GM21390 (cell line): ENCODE measurements around the gene HTR1D.
"Not testable (repeated sequence)": the region's sequence is repeated elsewhere in the genome, so short reads cannot be mapped to it uniquely, and the experiment has no call there.

ENCODE experiments used
- ATAC-seq: cut with Tn5 transposase; IDR thresholded peaks from one replicate; pipeline ENCODE4 v1.9.1; 2021; ENCODE audit not compliant: unreplicated experiment

HTR1D gene, protein sequence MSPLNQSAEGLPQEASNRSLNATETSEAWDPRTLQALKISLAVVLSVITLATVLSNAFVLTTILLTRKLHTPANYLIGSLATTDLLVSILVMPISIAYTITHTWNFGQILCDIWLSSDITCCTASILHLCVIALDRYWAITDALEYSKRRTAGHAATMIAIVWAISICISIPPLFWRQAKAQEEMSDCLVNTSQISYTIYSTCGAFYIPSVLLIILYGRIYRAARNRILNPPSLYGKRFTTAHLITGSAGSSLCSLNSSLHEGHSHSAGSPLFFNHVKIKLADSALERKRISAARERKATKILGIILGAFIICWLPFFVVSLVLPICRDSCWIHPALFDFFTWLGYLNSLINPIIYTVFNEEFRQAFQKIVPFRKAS

DNA sequence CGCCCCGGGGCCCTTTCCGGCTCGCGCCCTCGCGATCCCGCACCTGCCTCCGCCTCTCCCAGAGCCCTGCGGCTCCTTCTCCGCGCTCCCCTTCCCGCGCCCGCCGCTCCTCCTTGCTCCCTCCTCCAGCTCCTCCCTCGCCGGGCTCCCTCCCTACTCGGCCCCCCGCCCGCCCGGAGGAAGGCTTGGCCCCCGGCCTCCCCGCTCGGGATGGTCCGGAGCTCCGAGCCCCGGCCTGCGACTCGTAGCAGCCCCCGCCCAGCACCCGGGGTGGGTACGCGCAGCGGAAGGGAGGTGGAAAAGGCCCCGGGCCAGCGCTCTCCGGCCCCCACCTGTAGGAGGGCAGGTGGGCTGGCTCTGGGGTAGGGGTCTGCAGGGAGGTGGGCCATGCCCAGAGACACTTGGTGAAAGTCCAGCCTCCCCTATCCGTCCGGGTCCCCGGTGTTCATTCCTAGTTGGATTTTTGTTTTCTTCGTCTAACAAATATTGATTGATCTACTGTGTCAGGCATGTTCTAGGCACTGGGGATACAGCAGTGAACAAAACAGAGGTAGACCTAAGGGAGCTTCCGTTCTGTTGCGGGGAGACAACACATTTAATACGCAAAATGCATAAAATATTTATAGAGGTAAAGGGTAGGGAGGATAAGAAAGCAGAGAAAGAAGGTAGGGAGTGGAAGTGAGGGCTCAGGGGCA lies at the start of gene HTR1D:
Gene HTR1D (minus strand): TSS at position 82 of the 695 bp plus-strand sequence. CDS start 23,283 bp downstream, outside the sequence.
- ATAC-seq = no peak

DNA sequence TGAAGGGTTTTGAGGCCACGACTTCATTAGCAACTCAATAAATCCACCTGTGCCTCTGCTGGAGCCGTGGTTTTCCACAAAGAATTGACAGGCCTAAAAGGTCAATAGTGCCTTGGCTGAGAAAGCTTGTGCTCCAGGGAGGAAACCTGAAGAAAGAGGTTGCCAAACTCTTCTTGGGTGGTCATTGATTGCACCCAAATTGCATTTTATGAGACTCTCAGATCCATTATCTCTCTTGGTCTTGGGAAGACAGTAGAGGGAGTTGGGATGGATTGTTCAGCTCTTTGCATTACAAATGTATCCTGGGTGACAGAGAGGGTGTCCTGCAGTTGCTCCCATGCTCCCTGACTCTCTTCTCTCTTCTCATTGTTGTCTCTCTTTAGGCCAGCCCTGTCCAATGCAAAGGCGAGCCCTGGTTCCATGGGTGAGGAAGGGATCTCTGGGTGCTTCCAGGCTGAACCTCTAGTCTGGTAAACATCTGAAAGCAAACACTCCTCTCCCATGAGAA lies 46.1 kb upstream of the HTR1D start:
- no peak for ATAC-seq

DNA sequence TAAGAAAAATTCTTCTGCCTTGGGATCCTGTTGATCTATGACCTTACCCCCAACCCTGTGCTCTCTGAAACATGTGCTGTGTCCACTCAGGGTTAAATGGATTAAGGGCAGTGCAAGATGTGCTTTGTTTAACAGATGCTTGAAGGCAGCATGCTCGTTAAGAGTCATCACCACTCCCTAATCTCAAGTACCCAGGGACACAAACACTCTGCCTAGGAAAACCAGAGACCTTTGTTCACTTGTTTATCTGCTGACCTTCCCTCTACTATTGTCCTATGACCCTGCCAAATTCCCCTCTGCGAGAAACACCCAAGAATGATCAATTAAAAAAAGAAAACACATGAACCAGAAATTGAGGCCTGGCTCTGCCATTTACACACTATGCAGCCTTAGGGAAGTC lies 40.8 kb upstream of the HTR1D start:
- ATAC-seq = not testable (repeated sequence)

DNA sequence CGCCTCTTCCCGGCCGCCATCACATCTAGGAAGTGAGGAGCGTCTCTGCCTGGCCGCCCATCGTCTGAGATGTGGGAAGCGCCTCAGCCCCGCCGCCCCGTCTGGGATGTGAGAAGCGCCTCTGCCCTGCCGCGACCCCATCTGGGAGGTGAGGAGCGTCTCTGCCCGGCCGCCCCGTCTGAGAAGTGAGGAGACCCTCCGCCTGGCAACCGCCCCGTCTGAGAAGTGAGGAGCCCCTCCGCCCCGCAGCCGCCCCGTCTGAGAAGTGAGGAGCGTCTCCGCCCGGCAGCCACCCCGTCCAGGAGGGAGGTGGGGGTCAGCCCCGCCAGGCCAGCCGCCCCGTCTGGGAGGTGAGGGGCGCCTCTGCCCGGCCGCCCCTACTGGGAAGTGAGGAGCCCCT lies 40.1 kb upstream of the HTR1D start:
- ATAC-seq = not testable (repeated sequence)

DNA sequence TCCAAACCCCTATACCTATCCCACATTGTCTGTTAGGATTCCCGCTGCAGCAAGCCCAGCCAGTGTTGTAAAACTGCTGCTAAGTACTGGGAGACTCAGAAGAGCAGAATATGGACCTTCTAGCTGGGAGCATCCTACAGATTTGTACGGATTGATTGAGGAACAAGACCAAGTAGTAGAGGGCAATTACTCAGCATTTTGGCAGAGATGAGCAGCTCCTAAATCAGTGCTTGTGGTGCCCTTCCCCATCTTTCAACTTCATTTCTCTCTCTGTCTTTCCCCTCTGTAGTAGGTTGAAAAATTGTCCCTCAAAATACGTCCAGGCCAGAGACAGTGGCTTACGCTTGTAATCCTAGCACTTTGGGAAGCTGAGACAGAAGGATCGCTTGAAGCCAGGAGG lies 37.3 kb upstream of the HTR1D start:
- ATAC-seq = no peak

DNA sequence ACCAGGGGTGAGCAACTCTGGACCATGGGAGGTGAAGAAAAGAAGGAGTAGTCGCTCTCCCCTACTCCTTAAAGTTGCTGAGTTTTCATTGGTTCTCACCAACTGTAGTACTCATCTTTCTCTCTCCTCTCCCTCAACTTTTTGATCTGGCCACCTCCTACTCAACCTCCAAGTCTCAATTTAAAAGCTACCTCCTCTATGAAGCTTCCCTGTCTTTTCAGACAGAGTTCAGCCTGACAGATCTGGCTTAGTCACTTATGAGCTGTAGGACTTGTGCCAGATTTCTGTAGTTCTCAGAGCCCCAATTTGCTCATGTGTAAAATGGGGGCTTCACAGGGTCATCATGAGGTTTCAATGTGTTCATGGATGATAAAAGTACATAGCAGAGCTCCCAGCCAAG lies 34.5 kb upstream of the HTR1D start:
- ATAC-seq = no peak

DNA sequence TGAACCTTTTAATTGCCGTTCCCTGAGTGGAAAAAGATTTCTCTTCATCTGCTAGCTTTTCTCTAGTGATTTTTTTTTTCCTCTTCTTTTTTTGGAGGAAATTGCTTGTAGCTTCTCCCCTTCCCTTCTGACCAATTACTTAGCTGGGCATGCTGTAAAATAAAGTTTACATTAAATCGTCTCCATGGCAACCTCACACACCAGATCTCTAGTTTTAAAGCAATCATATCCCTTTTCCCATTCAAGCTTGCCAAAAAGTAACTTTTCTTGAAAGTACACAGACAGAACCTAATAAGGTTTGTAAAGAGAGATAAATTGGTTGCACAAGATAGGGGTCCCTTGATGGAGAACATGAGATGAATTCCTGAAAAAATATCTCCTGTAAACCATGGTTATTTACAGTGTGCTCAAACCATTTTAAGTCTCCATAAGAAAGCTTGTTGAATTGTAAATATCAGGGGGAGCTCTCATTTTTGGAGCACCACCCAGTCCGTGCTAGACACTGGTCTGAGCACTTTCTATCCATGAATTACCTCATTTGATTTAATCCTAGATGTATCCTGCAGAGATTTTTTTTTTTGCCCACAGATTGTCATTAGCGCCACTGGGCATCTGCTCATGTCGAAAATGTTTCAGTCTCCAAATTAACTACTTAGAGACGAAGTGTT lies 32.6 kb upstream of the HTR1D start:
- no peak for ATAC-seq

DNA sequence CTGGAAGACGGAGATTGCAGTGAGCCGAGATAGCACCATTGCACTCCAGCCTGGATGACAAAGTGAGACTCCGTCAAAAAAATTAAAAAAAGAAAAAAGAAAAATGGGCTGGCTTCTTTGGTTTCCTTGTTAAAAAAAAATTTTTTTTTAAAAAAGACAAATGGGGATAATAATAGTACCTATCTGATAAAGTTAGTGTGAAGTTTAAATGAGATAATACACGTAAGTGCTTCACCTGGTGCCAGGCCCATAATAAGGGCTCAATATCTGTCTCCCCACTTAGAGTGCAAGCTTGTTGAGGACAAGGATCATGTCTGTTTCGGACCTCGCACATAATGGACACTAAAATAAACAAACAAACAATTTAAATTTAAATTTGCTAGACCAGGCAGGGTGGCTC lies 30.0 kb upstream of the HTR1D start:
- no peak for ATAC-seq

DNA sequence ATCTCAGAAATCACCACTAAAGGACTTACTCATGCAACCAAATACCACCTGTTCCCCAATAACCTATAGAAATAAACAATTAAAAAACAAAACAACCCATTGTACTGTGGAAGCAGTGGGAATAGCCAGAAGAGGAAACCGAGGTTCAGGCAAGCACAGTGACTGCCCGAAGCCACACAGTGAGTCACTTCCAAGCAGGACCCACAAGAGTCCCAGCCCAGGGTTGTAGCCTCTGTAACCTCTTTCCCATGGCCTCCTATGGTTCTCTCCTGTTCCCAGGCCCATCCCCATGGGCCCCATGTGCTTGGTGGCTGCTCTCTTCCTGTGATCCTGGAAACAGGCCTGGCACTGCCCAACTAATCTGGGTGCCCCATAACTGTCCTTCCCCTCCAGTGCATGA lies 29.0 kb upstream of the HTR1D start:
- ATAC-seq = no peak

DNA sequence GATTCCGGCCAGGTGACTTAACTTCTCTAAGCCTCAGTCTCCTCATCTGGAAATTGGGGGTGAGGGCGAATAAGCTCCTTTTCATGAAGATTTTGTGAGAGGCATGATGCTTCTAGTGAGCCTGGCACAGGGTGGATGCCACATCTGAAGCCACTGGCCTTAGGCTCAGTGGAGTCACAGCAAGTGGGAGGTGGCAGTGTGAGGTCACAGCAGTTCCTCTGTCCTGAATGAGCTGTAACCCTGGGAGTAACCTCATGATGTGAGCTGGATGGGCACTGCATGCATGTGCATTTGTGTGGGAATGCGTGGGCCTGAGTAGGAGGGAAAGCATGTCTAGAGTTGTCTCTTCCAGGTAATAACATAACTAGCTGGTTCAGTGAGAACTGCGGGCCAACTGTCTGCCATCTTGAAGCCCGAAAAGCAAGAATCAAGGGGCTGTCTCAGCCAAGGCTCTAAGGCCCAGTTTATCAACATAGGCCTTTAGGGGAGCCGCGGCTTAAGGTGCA lies 27.0 kb upstream of the HTR1D start:
- no peak for ATAC-seq

DNA sequence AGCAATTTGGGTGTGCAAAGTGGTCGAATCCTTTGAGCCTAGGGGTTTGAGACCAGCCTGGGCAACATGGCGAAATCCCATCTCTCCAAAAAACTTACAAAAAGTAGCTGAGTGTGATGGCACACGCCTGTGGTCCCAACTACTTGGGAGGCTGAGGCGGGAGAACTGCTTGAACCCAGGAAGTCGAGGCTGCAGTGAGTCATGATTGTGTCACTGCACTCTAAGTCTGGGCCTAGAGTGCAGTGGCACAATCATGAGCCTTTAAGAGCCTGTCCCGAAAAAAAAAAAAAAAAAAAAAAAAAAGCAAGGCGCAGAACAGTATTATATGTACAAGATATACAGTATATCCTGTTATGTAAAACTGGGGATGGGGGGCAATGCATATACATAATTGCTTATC lies 25.1 kb upstream of the HTR1D start:
- ATAC-seq = no peak

DNA sequence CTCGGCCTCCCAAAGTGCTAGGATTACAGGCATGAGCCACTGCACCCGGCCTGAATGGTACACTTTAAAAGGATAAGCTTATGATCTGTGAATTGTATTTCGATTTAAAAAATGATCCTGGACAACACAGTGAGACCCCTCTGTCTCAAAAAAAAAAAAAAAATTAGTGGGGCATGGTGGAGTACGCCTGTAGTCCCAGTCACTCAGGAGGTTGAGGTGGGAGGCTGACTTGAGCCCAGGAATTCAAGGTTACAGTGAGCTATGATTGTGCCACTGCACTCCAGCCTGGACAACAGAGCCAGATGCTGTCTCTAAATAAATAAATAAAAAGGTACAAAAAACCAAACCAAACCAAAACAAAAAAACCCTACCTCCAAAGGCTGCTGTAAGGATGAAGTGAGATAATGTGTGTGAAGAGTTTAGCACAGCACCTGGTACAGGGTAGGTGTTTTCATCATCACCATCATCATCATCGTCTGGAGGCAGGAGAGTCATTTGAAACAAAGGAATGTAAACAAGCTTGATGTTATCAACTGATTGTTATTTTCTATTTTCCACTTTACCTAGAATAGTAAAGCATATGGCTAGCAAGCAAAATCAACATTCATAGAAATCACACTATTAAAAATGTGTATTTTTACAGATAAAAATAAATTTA lies 22.5 kb upstream of the HTR1D start:
- no peak for ATAC-seq

DNA sequence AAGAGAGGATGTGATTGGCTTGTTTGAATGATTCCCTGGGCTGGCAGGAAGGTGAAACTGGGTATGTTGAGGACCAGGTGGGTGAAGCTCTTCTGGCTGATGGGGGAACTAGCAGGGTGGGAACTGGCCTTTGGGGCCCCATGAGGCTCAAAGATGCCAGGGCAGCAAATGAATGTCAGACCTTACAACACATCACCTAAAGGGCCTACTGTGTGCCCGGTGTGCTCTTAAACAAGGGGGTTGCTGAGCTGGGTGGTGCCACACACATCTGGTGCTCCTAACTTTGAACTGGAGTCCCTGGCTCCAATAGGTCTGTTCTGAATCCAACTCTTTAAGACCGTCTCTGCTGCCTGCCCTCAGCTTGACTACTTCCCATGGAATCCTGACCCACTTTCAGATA lies 21.3 kb upstream of the HTR1D start:
- no peak for ATAC-seq

DNA sequence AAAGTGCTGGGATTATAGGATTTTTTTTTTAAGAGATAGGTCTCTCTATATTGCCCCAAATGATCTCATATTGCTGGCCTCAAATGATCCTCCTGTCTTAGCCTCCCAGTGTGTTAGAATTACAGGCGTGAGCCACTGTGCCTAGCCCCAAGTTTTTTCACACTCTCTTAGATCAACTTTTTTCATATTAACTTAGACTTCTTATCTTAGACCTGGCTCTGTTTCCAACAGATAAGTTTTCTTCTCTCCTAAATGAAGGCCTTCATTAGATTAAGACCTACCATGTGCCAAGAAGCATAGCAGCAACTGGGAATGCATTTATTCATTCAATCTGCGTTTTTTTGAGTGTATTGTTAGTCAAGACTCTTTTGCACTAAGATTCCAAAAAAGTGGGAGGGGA lies 20.2 kb upstream of the HTR1D start:
- no peak for ATAC-seq

DNA sequence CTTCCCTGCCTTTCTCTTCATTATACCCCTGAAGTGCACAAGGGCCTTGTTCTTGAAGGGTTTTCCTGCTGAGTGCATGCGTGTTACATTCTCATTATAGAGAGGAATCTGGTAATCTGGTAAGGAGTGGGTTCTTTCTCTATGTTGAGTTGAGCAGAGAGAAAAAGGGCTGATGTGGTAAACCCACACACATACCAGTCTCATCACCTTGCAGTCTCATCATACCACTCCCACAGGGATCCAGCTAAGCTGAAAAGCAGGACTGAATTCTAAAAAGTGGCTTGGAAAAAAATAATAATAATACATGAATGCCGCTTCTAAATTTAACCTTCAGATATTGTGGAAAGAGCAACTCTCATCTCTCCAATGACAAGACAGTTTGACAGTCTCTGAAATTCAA lies 10.5 kb upstream of the HTR1D start:
- no peak for ATAC-seq

DNA sequence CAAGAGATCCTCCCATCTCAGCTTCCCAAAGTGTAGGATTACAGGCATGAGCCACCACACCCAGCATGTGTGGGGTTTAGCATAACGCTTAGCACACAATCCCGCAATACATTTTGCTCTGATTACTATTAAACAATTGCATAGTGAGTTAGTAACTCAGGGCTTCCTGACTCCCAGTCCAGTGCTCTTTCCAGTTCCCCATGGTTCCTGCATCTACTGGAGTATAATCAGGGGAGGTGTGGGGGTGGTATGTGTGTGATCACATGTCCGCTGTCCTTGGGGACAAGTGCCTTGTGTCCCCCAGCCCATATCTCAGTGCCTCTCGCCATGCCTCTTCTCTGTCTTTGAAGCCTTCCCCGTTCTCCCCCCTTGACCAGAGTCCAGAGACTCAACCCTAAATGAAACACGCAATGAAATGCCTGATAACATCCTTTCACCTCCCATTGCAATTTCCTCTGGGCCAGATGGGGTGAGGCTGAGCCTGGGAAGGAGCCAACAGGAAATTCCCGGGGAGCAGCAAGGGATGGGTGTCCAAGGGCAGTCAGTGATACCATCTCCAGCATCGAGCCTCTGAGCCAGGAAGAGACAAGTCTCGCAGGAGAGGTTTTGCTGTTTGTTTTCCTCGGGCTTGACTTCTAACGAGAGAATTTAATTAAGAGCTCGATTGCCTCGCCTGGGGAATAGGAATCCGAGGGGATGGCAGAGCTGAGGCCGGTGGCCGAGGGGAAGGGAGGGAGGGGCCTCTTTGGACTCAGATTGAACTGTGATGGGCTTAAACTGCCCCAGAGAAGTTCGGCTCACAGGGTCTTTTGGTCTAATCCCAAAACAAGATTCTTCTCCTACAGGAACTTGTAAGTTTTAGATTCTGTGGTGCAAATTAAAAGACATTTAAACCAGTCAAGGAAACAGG lies 7.7 kb upstream of the HTR1D start:
- ATAC-seq = no peak

DNA sequence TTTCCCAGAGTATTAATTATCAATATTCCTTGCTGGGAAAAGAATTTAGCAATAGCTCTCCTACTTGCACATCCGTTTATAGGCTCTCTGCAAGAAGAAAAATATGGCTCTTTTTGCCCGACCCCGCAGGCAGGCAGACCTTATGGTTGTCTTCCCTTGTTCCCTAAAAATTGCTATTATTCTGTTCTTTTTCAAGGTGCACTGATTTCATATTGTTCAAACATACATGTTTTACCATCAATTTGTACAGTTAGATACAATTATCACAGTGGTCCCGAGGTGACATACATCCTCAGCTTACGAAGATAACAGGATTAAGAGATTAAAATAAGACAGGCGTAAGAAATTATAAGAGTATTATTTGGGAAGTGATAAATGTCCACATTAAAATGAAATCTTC lies 6.7 kb upstream of the HTR1D start:
- not testable (repeated sequence) for ATAC-seq

DNA sequence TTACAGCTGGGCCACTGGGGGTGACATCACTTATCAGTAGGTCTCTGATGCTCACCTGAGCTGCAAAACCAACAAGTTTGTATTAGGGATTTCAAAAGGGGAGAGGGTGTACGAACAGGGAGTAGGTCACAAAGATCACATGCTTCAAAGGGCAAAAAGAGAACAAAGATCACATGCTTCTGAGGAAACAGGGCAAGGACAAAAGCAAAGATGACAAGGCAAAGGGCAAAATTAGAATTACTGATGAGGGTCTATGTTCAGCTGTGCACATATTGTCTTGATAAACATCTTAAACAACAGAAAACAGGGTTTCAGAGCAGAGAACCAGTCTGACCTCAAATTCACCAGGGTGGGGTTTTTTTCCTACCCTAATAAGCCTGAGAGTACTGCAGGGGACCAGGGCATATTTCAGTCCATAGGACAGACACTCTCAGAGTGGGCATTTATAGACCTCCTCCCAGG lies 6.2 kb upstream of the HTR1D start:
- ATAC-seq = not testable (repeated sequence)

DNA sequence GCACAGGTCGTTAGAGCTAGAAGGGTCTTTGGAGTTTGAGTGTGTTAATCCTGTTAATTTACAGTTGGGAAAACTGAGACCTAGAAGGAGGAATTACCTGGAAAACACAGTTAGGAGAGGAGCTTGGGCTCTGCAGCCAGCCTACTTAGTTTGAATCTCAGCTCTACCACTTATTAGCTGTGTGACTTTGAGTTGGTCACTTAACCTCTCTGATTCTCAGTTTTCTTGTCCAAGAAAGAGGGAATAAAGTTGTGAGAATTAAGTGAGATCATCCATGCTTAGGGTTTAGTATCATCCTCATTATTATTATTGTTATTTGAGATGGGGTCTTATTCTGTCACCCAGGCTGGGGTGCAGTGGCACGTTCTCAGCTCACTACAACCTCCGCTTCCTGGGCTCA lies 5.4 kb upstream of the HTR1D start:
- ATAC-seq = no peak

DNA sequence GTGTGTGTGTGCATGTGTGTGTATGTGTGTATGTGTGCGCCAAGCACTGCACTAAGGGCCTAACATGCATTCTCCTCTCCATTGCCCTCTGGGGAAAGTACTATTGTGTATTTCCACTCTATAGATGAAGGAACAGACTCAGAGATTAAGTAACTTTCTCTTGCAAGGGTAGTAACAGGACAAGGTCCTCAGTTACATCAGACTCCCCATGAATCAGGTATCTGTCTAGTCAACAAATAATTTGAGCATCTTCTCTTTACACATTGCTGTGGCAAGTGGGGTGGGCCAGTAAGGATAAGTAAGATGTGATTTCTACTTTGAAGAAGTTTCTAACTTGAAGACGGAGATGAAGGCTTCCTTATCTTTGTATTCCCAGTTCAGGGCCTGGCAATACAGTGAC lies 5.0 kb upstream of the HTR1D start:
- ATAC-seq = no peak
